ENCODE measurements around the gene BCAS1.
"Not testable (repeated sequence)": the region's sequence is repeated elsewhere in the genome, so short reads cannot be mapped to it uniquely, and the experiment has no call there.

BCAS1 gene

DNA sequence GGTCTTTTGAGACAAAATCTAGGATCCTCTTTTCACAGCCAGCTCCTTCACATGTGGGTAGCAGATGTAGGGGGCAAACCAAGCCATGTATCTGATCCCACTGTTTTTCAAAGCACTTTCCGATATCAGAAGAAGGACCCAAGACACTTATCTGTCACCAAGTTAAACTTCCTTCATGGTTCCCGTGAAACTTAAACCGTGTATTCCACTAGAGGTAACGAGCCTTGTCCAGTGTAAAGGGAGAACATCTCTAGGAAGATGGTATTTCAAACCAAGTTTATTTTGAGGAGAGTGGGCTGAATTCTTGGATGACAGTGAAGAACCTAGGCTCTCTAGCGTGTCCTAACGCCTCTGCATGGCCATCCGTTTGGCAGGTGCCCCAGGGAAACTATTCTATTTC, 76.3 kb downstream of the BCAS1 start:
- DNase-seq (ENCODE audit: extremely low read depth in 1 of 2, low read depth in 1 of 2) = no peak

DNA sequence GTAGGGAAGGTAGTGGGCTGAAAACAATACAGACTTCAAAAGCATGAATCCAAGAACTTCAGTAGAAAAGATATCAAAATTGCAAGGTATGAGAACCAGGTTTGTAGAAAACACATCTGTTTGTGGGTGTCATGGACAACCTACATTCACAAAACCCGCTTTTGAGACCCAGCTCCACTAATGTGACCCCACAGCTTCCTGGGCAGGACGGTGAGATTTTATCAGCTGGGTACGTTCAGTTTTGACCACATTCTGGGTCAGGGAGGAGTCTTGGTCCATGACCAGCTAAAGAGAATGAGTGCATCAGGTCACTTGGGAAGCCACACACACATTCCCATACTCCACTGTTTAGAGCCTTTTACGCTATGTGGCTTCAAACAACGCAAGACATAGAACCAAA, 77.1 kb downstream of the BCAS1 start:
- no peak for DNase-seq (ENCODE audit: extremely low read depth in 1 of 2, low read depth in 1 of 2)

GRCh38 chr20:53990768-53991450, 79.5 kb downstream of the BCAS1 start:
- DNase-seq (ENCODE audit: extremely low read depth in 1 of 2, low read depth in 1 of 2) = no peak

DNA sequence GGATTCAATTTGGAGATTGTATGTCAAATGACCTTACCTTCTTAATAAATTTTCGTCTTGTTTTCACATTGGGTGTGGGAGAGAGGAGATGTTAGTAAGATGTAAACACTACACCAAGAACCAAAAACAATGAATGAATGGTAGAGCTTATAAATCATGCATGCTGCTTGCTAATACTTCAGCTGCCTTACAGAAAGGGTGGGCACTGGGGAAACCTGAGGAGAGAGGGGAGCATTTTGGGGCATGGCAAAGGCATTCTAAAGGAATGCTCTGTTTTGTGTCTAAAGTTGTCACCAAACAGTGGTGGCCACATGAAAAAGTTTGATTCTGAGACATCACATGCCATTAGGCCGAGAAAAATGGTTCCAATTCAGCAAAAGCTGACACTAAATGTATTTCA, 80.4 kb downstream of the BCAS1 start:
- DNase-seq (ENCODE audit: extremely low read depth in 1 of 2, low read depth in 1 of 2) = no peak

GRCh38 chr20:53989401-53989800, 81.0 kb downstream of the BCAS1 start:
- DNase-seq (ENCODE audit: extremely low read depth in 1 of 2, low read depth in 1 of 2) = no peak

GRCh38 chr20:53986037-53986650, 84.2 kb downstream of the BCAS1 start:
- no peak for DNase-seq (ENCODE audit: extremely low read depth in 1 of 2, low read depth in 1 of 2)

DNA sequence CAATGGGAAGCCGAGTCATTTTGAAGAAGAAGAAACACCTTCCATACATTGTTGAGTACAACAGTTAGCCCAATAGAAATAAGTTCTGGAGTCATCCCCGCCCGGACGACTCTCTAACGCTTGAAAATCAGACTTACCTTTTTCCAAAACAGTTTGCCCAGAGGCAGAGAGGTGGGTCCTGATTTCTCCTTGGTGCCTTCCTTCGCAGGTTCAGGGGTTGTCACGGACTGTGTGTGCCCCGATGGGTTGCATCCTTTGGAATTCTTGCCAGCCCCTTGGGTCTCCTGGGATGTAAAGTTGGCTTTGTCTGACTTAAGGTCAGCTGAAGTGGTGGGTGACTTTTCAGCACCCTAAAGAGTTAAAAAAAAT, 85.3 kb downstream of the BCAS1 start:
- no peak for DNase-seq (ENCODE audit: extremely low read depth in 1 of 2, low read depth in 1 of 2)

GRCh38 chr20:53984356-53985149, 85.8 kb downstream of the BCAS1 start:
- DNase-seq (ENCODE audit: extremely low read depth in 1 of 2, low read depth in 1 of 2) = no peak

GRCh38 chr20:53983401-53983800, 87.0 kb downstream of the BCAS1 start:
- no peak for DNase-seq (ENCODE audit: extremely low read depth in 1 of 2, low read depth in 1 of 2)

- no peak for DNase-seq (ENCODE audit: extremely low read depth in 1 of 2, low read depth in 1 of 2)
Observed at GRCh38 chr20:53982624-53983023, 87.8 kb downstream of the BCAS1 start.

- no peak for DNase-seq (ENCODE audit: extremely low read depth in 1 of 2, low read depth in 1 of 2)
Observed at GRCh38 chr20:53981752-53982437, 88.5 kb downstream of the BCAS1 start.

DNA sequence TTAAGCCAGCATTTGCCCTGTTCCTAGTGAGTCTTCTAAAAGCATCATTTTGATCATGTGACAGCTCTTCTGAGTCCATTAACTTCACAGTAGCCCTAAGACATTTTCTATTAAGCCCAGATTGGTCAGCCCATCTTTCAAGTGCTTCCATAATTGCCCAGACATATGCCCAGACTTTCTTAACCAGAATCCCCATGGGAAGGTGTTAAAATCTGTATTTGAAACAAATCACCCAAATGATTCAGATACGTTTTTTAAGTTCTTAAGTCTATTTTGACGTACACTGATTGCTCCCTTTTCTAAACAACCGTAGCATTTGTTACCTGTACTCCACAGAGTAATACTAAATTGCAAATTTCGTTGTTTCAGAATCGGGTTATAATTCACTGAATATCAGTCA, 89.3 kb downstream of the BCAS1 start:
- DNase-seq (ENCODE audit: extremely low read depth in 1 of 2, low read depth in 1 of 2) = no peak

DNA sequence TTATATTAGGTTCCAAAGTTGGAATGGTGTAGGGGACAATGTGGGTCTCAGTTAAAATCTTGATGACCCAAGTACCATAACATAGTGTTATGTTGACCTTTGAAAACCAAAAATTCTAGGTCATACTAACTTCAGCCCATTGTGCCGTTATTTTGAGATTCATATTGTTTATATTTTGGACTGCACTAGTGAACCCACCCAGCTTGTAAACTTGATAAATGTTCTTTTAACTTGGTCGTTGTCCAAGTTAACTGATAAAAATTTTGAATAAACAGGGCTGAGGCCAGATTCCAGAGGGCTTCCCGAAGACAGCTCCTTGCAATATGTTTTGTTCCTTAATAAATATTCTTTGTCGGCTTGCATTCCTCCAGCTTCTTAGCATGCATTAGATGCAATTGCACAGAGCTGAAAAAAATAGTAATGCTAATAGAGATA, 90.3 kb downstream of the BCAS1 start:
- DNase-seq (ENCODE audit: extremely low read depth in 1 of 2, low read depth in 1 of 2) = no peak

DNA sequence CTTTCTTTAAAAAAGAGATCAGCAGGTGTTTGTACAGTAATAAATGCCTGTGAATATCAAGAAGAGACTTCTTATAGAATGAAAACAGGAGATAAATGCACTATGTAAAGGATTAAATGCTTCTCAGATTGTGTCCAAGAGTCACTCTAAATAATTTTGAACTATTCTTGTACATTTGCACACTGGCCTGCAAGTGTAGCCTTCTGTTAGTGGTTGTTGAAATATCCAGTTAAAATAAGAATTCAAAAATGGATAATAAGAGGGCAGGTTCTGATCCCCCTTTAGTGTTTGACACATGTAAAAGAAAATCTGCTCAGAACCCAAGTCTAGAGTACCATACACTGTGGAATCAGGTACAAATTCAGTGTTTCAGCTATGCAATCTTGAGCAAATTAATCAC, 91.9 kb downstream of the BCAS1 start:
- no peak for DNase-seq (ENCODE audit: extremely low read depth in 1 of 2, low read depth in 1 of 2)

GRCh38 chr20:53977391-53977790, 93.0 kb downstream of the BCAS1 start:
- DNase-seq (ENCODE audit: extremely low read depth in 1 of 2, low read depth in 1 of 2) = no peak

- DNase-seq (ENCODE audit: extremely low read depth in 1 of 2, low read depth in 1 of 2) = no peak
Observed at GRCh38 chr20:53975761-53976160, 94.6 kb downstream of the BCAS1 start.

GRCh38 chr20:53974785-53975555, 95.4 kb downstream of the BCAS1 start:
- DNase-seq (ENCODE audit: extremely low read depth in 1 of 2, low read depth in 1 of 2) = no peak

GRCh38 chr20:53973882-53974281, 96.5 kb downstream of the BCAS1 start:
- DNase-seq (ENCODE audit: extremely low read depth in 1 of 2, low read depth in 1 of 2) = not testable (repeated sequence)

DNA sequence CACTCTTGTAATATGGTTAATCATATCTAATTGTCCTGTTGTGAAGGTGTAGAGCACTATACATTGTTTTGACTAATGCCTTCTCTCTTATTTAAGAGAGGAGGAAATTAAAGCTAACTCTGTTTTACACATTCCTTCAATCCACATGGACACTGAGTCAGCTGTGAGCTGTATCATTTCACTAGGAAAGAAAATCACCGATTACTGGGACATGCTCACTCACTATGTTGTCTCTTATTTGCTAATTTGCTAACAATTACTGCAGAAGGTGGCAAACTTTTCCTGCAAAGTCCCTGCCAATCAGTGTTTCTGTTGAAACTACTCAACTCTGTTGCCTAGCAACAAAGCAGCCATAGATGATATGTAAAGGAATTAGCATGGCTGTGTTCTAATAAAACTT, 98.2 kb downstream of the BCAS1 start:
- DNase-seq (ENCODE audit: extremely low read depth in 1 of 2, low read depth in 1 of 2) = no peak

GRCh38 chr20:53971096-53971683, 99.2 kb downstream of the BCAS1 start:
- DNase-seq (ENCODE audit: extremely low read depth in 1 of 2, low read depth in 1 of 2) = no peak

Measured in activated CD8-positive, alpha-beta memory T cell treated with anti-CD3 and anti-CD28 coated beads for 1 hour (primary cell).